ENCODE results near the gene GAB2.

The GAB2 gene

GRCh38 chr11:78226684-78227680 is 190.6 kb downstream of the GAB2 start:
- in situ Hi-C loops (cut with MboI; ENCODE audit: low sequenced_read_pairs), result loop anchor here (10.0 kb wide), 2 partner anchors 208 to 338 kb away; no protein-coding TSS in a partner anchor

- in situ Hi-C loops (cut with MboI; ENCODE audit: low sequenced_read_pairs), result loop anchor here (10.0 kb wide), 2 partner anchors 210 to 340 kb away; no protein-coding TSS in a partner anchor
These were observed 192.7 kb downstream of the GAB2 start for GRCh38 chr11:78224906-78225420.

GRCh38 chr11:78224506-78224905 is 193.1 kb downstream of the GAB2 start:
- in situ Hi-C loops (cut with MboI; ENCODE audit: low sequenced_read_pairs), result loop anchor here (10.0 kb wide), 2 partner anchors 210 to 340 kb away; no protein-coding TSS in a partner anchor

- in situ Hi-C loops (cut with MboI; ENCODE audit: low sequenced_read_pairs), result loop anchor here (10.0 kb wide), 2 partner anchors 211 to 341 kb away; no protein-coding TSS in a partner anchor
These were observed 194.2 kb downstream of the GAB2 start for GRCh38 chr11:78223320-78223954.

- in situ Hi-C loops (cut with MboI; ENCODE audit: low sequenced_read_pairs), result loop anchor here (10.0 kb wide), 2 partner anchors 212 to 342 kb away; no protein-coding TSS in a partner anchor
These were observed 194.9 kb downstream of the GAB2 start for GRCh38 chr11:78222726-78223125.

- in situ Hi-C loops (cut with MboI; ENCODE audit: low sequenced_read_pairs), result loop anchor here (10.0 kb wide), 2 partner anchors 213 to 343 kb away; no protein-coding TSS in a partner anchor
These were observed 196.0 kb downstream of the GAB2 start for GRCh38 chr11:78221396-78222315.

- in situ Hi-C loops (cut with MboI; ENCODE audit: low sequenced_read_pairs), result loop anchor here (10.0 kb wide), 2 partner anchors 214 to 344 kb away; no protein-coding TSS in a partner anchor
These were observed 197.1 kb downstream of the GAB2 start for GRCh38 chr11:78220218-78221157.

GRCh38 chr11:78219493-78220217 is 198.0 kb downstream of the GAB2 start:
- in situ Hi-C loops (cut with MboI; ENCODE audit: low sequenced_read_pairs), result loop anchor here (10.0 kb wide), 2 partner anchors 215 to 345 kb away; no protein-coding TSS in a partner anchor

GRCh38 chr11:78218707-78219492 is 198.7 kb downstream of the GAB2 start:
- in situ Hi-C loops (cut with MboI; ENCODE audit: low sequenced_read_pairs), result no loop called here

- in situ Hi-C loops (cut with MboI; ENCODE audit: low sequenced_read_pairs), result no loop called here
These were observed 199.7 kb downstream of the GAB2 start for GRCh38 chr11:78217650-78218541.

- in situ Hi-C loops (cut with MboI; ENCODE audit: low sequenced_read_pairs), result no loop called here
These were observed 200.9 kb downstream of the GAB2 start for GRCh38 chr11:78216571-78217287.

GRCh38 chr11:78216021-78216420 is 201.6 kb downstream of the GAB2 start:
- in situ Hi-C loops (cut with MboI; ENCODE audit: low sequenced_read_pairs), result no loop called here

- in situ Hi-C loops (cut with MboI; ENCODE audit: low sequenced_read_pairs), result no loop called here
These were observed 203.1 kb downstream of the GAB2 start for GRCh38 chr11:78214331-78215194.

- in situ Hi-C loops (cut with MboI; ENCODE audit: low sequenced_read_pairs), result no loop called here
These were observed 203.9 kb downstream of the GAB2 start for GRCh38 chr11:78213526-78214330.
